HEK293 (cell line): ENCODE results near the gene SLC19A1.

Source experiments
- CTCF ChIA-PET: fragments of 350-600 bp; formaldehyde crosslinking; extraction: SDS; loops from one replicate; lab custom pipeline; 2021; ENCODE audit warnings: antibody characterized with exemption; lab: Yijun Ruan, JAX
- POLR2A ChIA-PET: fragments of 300-600 bp; formaldehyde crosslinking; extraction: SDS; loops from one replicate; lab custom pipeline; 2020; ENCODE audit warnings: antibody characterized with exemption, inconsistent platforms; lab: Yijun Ruan, JAX
- H3K27ac ChIP-seq: fragments of 200-500 bp; sonication (Bioruptor generic); 2 replicates; pipeline ENCODE4 v1.5.1; 2014; ENCODE audit warnings: low read depth, low read length, control low read depth, inconsistent platforms; ENCODE audit errors: extremely low read depth
- H3K36me3 ChIP-seq, 2 experiments: fragments of 200-500 bp in 1 of 2; sonication (Bioruptor generic) in 1 of 2; 1 replicate in 1 of 2; 2 replicates in 1 of 2; pipeline ENCODE4 v1.5.1; 2014 to 2017; ENCODE audit warnings: inconsistent platforms in 2 of 2, low read length in 2 of 2; ENCODE audit not compliant: control insufficient read depth in 2 of 2, insufficient read depth in 1 of 2
- H3K4me1 ChIP-seq: fragments of 200-500 bp; sonication (Bioruptor generic); 2 replicates; pipeline ENCODE4 v1.5.1; 2014; ENCODE audit warnings: mild to moderate bottlenecking, low read length, inconsistent platforms; ENCODE audit not compliant: control insufficient read depth, insufficient read depth
- H3K4me3 ChIP-seq: 2 replicates; pipeline ENCODE4 v1.5.1; 2011; ENCODE audit warnings: low read depth, mild to moderate bottlenecking, control low read depth, low read length, moderate library complexity
- H3K9me3 ChIP-seq: fragments of 200-500 bp; sonication (Bioruptor generic); 2 replicates; pipeline ENCODE4 v1.5.1; 2014; ENCODE audit warnings: low read depth, low read length, inconsistent platforms; ENCODE audit not compliant: control insufficient read depth, insufficient read depth
- GLI2 ChIP-seq: fragments of 450-650 bp; formaldehyde crosslinking; IDR thresholded peaks from 2 replicates; pipeline ENCODE4; 2017; ENCODE audit warnings: missing biosample characterization, missing genetic modification characterization, low read depth, borderline replicate concordance
- PRDM4 ChIP-seq: fragments of 450-650 bp; formaldehyde crosslinking; IDR thresholded peaks from 2 replicates; pipeline ENCODE4 v1.5.1; 2017; ENCODE audit warnings: missing biosample characterization, missing genetic modification characterization
- TRIM28 ChIP-seq: IDR thresholded peaks from 2 replicates; pipeline ENCODE4 v1.6.1; 2011; ENCODE audit warnings: low read length, control low read depth, borderline replicate concordance
- ZFP41 ChIP-seq: fragments of 450-650 bp; formaldehyde crosslinking; IDR thresholded peaks from 2 replicates; pipeline ENCODE4 v1.5.1; 2016; ENCODE audit warnings: missing biosample characterization, missing genetic modification characterization, borderline replicate concordance
- ZNF114 ChIP-seq: fragments of 450-650 bp; formaldehyde crosslinking; IDR thresholded peaks from 2 replicates; pipeline ENCODE4 v1.5.0; 2017; ENCODE audit warnings: missing biosample characterization, missing genetic modification characterization
- ZNF175 ChIP-seq: fragments of 450-650 bp; formaldehyde crosslinking; IDR thresholded peaks from 2 replicates; pipeline ENCODE4 v1.5.1; 2016; ENCODE audit warnings: missing biosample characterization, missing genetic modification characterization
- ZNF23 ChIP-seq: fragments of 450-650 bp; formaldehyde crosslinking; IDR thresholded peaks from 2 replicates; pipeline ENCODE4 v1.5.1; 2016; ENCODE audit warnings: missing biosample characterization, missing genetic modification characterization, borderline replicate concordance
- ZNF274 ChIP-seq, 2 experiments: fragments of 200-500 bp in 1 of 2; fragments of 450-650 bp in 1 of 2; sonication (Bioruptor generic) in 1 of 2; formaldehyde crosslinking in 1 of 2; IDR thresholded peaks; 2 replicates each; pipeline versions ENCODE4 v1.5.1 to v1.6.1; 2014 to 2016; ENCODE audit warnings: borderline replicate concordance in 1 of 2, inconsistent platforms in 1 of 2, low read length in 1 of 2, missing biosample characterization in 1 of 2, missing genetic modification characterization in 1 of 2
- ZNF335 ChIP-seq: fragments of 450-650 bp; formaldehyde crosslinking; conservative IDR thresholded peaks from 2 replicates; pipeline ENCODE4 v1.5.1; 2016; ENCODE audit warnings: missing biosample characterization, missing genetic modification characterization
- ZNF398 ChIP-seq: fragments of 450-650 bp; formaldehyde crosslinking; IDR thresholded peaks from 2 replicates; pipeline ENCODE4 v1.5.1; 2017; ENCODE audit warnings: missing biosample characterization, missing genetic modification characterization
- ZNF514 ChIP-seq: fragments of 450-650 bp; formaldehyde crosslinking; IDR thresholded peaks from 2 replicates; pipeline ENCODE4 v1.5.1; 2016; ENCODE audit warnings: missing biosample characterization, missing genetic modification characterization
- ZNF530 ChIP-seq: fragments of 450-650 bp; formaldehyde crosslinking; IDR thresholded peaks from 2 replicates; pipeline ENCODE4 v1.5.1; 2016; ENCODE audit warnings: low read depth, missing biosample characterization, missing genetic modification characterization
- ZNF555 ChIP-seq: fragments of 450-650 bp; formaldehyde crosslinking; conservative IDR thresholded peaks from 2 replicates; pipeline ENCODE4 v1.5.1; 2017; ENCODE audit warnings: missing biosample characterization, mild to moderate bottlenecking, missing genetic modification characterization, inconsistent platforms
- ZNF629 ChIP-seq: fragments of 450-650 bp; formaldehyde crosslinking; IDR thresholded peaks from 2 replicates; pipeline ENCODE4 v1.5.1; 2017; ENCODE audit warnings: missing biosample characterization, missing genetic modification characterization
- ZNF670 ChIP-seq: fragments of 450-650 bp; formaldehyde crosslinking; IDR thresholded peaks from 2 replicates; pipeline ENCODE4 v1.5.1; 2016; ENCODE audit warnings: missing biosample characterization, missing genetic modification characterization, low read depth
- ZSCAN18 ChIP-seq: fragments of 450-650 bp; formaldehyde crosslinking; IDR thresholded peaks from 2 replicates; pipeline ENCODE4 v1.5.1; 2016; ENCODE audit warnings: missing biosample characterization, missing genetic modification characterization

The SLC19A1 gene

GRCh38 chr21:45451771-45452182, 90.5 kb downstream of the SLC19A1 start:
- CTCF ChIA-PET: interaction anchor here (0.5 to 1.2 kb wide), 2 partner anchors 12 to 410 kb away, joined by 3 read pairs; no protein-coding TSS in a partner anchor
- no peak for TF ChIP-seq ZFP41 (tag by site-specific recombination)
- no peak for TF ChIP-seq ZNF670
- TF ChIP-seq ZSCAN18 (tag by site-specific recombination): no peak
- Histone ChIP-seq H3K4me1 (no peaks in the 10 kb centered on the region), H3K27ac (no peak overlapping the region), H3K4me3 (no peak overlapping the region), H3K9me3 (no peaks in the 10 kb centered on the region), H3K36me3 (peaks cover 0 to 8% of the 10 kb centered on the region in 2 experiments; a peak in 1 of 3 replicates)
- POLR2A ChIA-PET: no interaction called here

- ChIA-PET CTCF (interaction anchor here (1.2 kb wide), 1 partner anchor 12 kb away, joined by 3 read pairs; no protein-coding TSS in a partner anchor), POLR2A (no interaction called here)
- no peak for TF ChIP-seq ZNF274 (IDR thresholded peaks at IDR 0.05; ENCODE audit: low read length)
- no peak for TF ChIP-seq ZNF274 (tag by site-specific recombination; IDR thresholded peaks at IDR 0.05; ENCODE audit: borderline replicate concordance)
- TF ChIP-seq ZNF530 (tag by site-specific recombination): no peak
- TF ChIP-seq ZNF114 (tag by site-specific recombination): no peak
- no peak for TF ChIP-seq ZNF555 (tag by site-specific recombination)
- no peak for TF ChIP-seq ZNF335 (tag by site-specific recombination)
- no peak for TF ChIP-seq ZNF23 (tag by site-specific recombination)
- no peak for TF ChIP-seq GLI2 (tag by site-specific recombination)
- TF ChIP-seq ZNF175: no peak
- TF ChIP-seq ZNF629: no peak
- no peak for TF ChIP-seq ZNF514 (tag by site-specific recombination)
- no peak for TF ChIP-seq ZNF398 (tag by site-specific recombination)
- no peak for TF ChIP-seq TRIM28
Measured at GRCh38 chr21:45451091-45451740, 91.0 kb downstream of the SLC19A1 start.

GRCh38 chr21:45450423-45451090, 91.7 kb downstream of the SLC19A1 start:
- H3K27ac ChIP-seq: no peak overlapping the region
- ChIA-PET POLR2A (no interaction called here), CTCF (no interaction called here)
- no peaks in the 10 kb centered on the region for H3K4me1 ChIP-seq
- H3K9me3 ChIP-seq: no peaks in the 10 kb centered on the region
- H3K36me3 ChIP-seq: peaks cover 0 to 5% of the 10 kb centered on the region in 2 experiments; a peak in 1 of 3 replicates
- no peak overlapping the region for H3K4me3 ChIP-seq
- no peak for TF ChIP-seq PRDM4 (tag by site-specific recombination)

More at GRCh38 chr21:45451091-45451740, 91.0 kb downstream of the SLC19A1 start:
- Histone ChIP-seq H3K4me3 (no peak overlapping the region), H3K27ac (no peak overlapping the region), H3K36me3 (peaks cover 0 to 8% of the 10 kb centered on the region in 2 experiments; a peak in 1 of 3 replicates), H3K4me1 (no peaks in the 10 kb centered on the region), H3K9me3 (no peaks in the 10 kb centered on the region)
